ENCODE results near the gene XG.
"Not testable (repeated sequence)": the region's sequence is repeated elsewhere in the genome, so short reads cannot be mapped to it uniquely, and the experiment has no call there.

XG gene

DNA sequence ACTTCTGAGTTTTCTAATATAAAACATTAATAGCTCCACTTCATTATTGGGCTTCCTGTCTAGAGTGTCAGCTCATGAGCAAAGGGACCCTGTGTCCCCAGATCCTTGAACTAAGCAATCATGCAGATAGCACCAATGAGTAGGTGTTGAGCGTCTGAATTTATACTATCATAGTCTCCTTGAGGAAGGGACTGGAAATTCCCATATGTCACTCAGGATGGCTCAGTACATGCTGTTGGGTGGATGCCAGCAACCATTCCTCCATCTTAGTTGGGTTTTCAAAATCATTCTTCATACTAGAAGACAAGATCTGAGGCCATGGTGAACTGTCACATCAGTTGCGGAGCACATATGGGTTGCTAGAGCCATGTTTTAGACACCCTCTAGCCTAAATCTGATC lies 33.0 kb upstream of the XG start:
- Histone ChIP-seq H3K27me3 (no peaks in the 10 kb centered on the region), H4K20me1 (peaks cover 0 to 43% (median 0%) of the 10 kb centered on the region in 11 experiments; a peak in 7 of 22 replicates), H3K9me3 (replicated peaks in 1 of 11) (peaks cover 0 to 20% (median 0%) of the 10 kb centered on the region in 11 experiments; a peak in 7 of 22 replicates), H3K4me3 (no peak overlapping the region), H3K4me1 (peaks cover 38 to 86% (median 67%) of the 10 kb centered on the region in 10 experiments), H3K4me2 (peak overlapping the region in 5 of 11 experiments; percentile 75 to 92 (median 90); a peak in 7 of 22 replicates), H3K27ac (peak overlapping the region in 4 of 11 experiments; percentile 4 to 80 (median 57); a peak in 5 of 22 replicates), H3K9ac (no peak overlapping the region), H3K36me3 (peaks cover 60 to 94% (median 87%) of the 10 kb centered on the region in 11 experiments)
- TF ChIP-seq Cebpa-rat (IDR thresholded peaks at IDR 0.05): no peak

DNA sequence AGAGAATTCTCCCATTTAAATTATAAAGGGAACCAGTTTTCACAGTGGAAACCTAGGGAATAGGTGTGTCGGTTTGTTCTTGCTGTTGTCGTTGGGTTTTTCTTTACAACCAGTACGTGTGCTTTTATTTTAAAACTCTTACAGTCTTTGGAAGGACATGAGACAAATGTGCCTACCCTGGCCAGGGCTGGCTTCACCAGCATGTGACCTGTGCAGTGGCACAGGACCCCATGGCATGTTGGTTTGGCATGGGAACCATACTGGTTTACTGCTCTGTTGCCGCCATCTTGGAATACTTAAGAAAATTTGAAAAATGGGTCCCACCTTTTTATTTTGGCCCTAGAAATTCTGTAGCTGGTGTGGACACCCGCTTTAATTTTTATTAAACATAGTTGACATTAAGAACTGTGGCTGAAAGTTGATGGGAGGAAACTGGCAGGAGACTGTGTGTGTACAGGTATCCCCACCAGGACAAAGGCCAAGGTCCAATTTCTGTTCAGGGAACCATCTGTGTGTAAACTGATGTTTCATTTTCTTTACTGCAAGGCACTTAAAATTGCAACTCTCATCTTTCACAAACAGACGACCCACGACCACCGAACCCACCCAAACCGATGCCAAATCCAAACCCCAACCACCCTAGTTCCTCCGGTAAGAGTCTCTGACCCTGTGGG lies 31.9 kb upstream of the XG start:
- no peak overlapping the region for H3K4me3 ChIP-seq
- peaks cover 0 to 32% (median 0%) of the 10 kb centered on the region in 11 experiments; a peak in 6 of 22 replicates for H4K20me1 ChIP-seq
- H3K9me3 ChIP-seq (replicated peaks in 1 of 11): peaks cover 0 to 20% (median 0%) of the 10 kb centered on the region in 11 experiments; a peak in 7 of 22 replicates
- H3K27ac ChIP-seq: no peak overlapping the region
- H3K9ac ChIP-seq: no peak overlapping the region
- TF ChIP-seq Cebpa-rat (IDR thresholded peaks at IDR 0.05): no peak
- H3K27me3 ChIP-seq: no peaks in the 10 kb centered on the region
- H3K4me1 ChIP-seq: peaks cover 33 to 80% (median 68%) of the 10 kb centered on the region in 10 experiments
- peak overlapping the region in 3 of 11 experiments; percentile 3 to 27 (median 19); a peak in 3 of 22 replicates for H3K4me2 ChIP-seq
- H3K36me3 ChIP-seq: peaks cover 71 to 100% (median 96%) of the 10 kb centered on the region in 11 experiments

DNA sequence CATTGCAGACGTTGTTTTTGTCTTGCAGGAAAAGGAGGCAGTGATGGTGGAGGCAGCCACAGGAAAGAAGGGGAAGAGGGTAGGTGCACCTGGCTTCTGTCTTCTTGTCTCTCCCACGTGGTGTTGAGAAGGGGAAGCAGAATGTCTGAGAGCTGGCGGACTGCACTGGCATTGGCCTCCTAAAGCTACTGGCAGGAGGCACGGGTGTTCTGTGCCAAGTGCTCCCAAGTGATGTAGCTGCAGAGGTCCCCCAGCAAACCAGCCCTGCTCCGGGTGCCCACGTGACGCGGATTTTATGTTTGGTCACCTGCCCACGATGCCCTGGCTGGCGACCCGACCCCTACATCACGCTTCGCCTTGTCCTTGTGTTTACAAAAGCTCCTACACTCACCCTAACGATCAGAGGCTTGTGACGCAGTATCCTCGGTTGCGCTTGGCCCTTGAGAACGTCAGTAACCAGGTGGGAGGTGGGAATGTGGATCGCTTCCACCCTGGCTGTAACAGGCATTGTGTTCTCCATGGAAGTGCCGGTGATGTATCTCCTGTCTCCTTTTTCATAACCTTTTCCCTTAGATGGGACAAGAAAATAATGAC lies 28.5 kb upstream of the XG start:
- TF ChIP-seq Cebpa-rat (IDR thresholded peaks at IDR 0.05): no peak
- Histone ChIP-seq H3K9ac (no peak overlapping the region), H3K4me1 (peaks cover 36 to 79% (median 67%) of the 10 kb centered on the region in 10 experiments), H3K36me3 (peaks cover 76 to 96% (median 81%) of the 10 kb centered on the region in 11 experiments), H3K27ac (peak overlapping the region in 2 of 11 experiments; percentile 2 to 27; a peak in 2 of 22 replicates), H3K9me3 (replicated peaks in 1 of 11) (peaks cover 0 to 23% (median 2%) of the 10 kb centered on the region in 11 experiments; a peak in 9 of 22 replicates), H3K27me3 (no peaks in the 10 kb centered on the region), H3K4me3 (no peak overlapping the region), H4K20me1 (peaks cover 0 to 25% (median 0%) of the 10 kb centered on the region in 11 experiments; a peak in 3 of 22 replicates), H3K4me2 (peak overlapping the region in 6 of 11 experiments; percentile 10 to 49 (median 18); a peak in 7 of 22 replicates)

DNA sequence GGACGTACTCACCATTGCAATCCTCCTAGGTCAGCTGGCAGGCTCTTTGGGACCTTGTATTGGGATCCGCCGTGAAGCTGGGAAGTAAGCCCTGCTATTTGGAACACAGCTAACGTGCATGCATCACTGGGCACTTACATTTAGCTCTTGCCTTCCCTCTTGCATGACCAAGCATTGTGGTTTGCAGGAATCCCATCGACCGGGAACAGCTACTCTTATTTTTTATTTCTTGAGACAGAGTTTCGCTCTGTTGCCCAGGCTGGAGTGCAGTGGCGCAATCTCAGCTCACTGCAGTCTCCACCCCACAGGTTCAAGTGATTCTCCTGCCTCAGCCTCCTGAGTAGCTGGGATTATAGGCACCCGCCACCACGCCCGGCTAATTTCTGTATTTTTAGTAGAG lies 24.6 kb upstream of the XG start:
- peak overlapping the region; percentile 28 to 60 (median 50); a peak in 17 of 20 replicates for H3K4me3 ChIP-seq
- not testable (repeated sequence) for H3K27me3 ChIP-seq
- peaks cover 69 to 96% (median 79%) of the 10 kb centered on the region in 11 experiments for H3K36me3 ChIP-seq
- H3K9me3 ChIP-seq (replicated peaks in 1 of 11): peaks cover 0 to 15% (median 3%) of the 10 kb centered on the region in 11 experiments; a peak in 7 of 22 replicates
- peak overlapping the region; percentile 52 to 78 (median 73); a peak in 21 of 22 replicates for H3K9ac ChIP-seq
- peak overlapping the region; percentile 80 to 96 (median 87) for H3K4me2 ChIP-seq
- H3K4me1 ChIP-seq: peaks cover 46 to 86% (median 71%) of the 10 kb centered on the region in 10 experiments
- peak overlapping the region in 10 of 11 experiments; percentile 55 to 88 (median 83); a peak in 21 of 22 replicates for H3K27ac ChIP-seq
- TF ChIP-seq Cebpa-rat (IDR thresholded peaks at IDR 0.05): peak in 10 of 11 experiments; percentile 21 to 95 (median 90); a peak in 19 of 22 replicates
- H4K20me1 ChIP-seq: peaks cover 0 to 29% (median 0%) of the 10 kb centered on the region in 11 experiments; a peak in 7 of 22 replicates

DNA sequence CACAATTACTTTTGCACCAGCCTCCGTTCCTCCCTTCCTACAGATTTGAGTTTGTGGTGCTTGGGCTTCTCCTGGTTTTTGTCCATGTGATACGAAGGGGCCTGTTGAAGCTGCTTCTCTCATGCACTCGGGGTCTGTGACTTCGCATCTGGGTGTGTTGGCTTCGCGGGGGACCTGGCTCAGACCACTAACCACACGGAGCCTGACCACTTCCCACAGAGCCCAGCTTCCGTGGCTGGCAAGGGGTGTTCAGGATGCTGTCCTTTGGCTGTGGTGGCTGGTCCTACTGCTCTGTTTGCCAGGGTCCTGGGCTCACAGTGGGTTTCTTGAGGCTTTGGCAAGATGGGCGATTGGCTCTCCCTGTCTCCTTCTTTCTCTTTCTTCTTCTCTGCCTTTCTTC lies 19.8 kb upstream of the XG start:
- Histone ChIP-seq H3K4me3 (no peak overlapping the region), H3K4me1 (peaks cover 10 to 53% (median 37%) of the 10 kb centered on the region in 10 experiments), H3K36me3 (peaks cover 78 to 97% (median 90%) of the 10 kb centered on the region in 11 experiments), H3K27ac (peak overlapping the region in 6 of 11 experiments; percentile 35 to 56 (median 52); a peak in 11 of 22 replicates), H3K4me2 (peak overlapping the region in 10 of 11 experiments; percentile 38 to 87 (median 62); a peak in 19 of 22 replicates), H3K9ac (peak overlapping the region in 4 of 11 experiments; percentile 10 to 46 (median 20); a peak in 2 of 22 replicates), H3K27me3 (no peaks in the 10 kb centered on the region), H4K20me1 (peaks cover 0 to 27% (median 0%) of the 10 kb centered on the region in 11 experiments; a peak in 8 of 22 replicates), H3K9me3 (replicated peaks in 1 of 11) (peaks cover 0 to 32% (median 13%) of the 10 kb centered on the region in 11 experiments; a peak in 14 of 22 replicates)
- TF ChIP-seq Cebpa-rat (IDR thresholded peaks at IDR 0.05): no peak

- peaks cover 0 to 32% (median 13%) of the 10 kb centered on the region in 11 experiments; a peak in 14 of 22 replicates for H3K9me3 ChIP-seq (replicated peaks in 1 of 11)
- peaks cover 0 to 22% (median 0%) of the 10 kb centered on the region in 11 experiments; a peak in 8 of 22 replicates for H4K20me1 ChIP-seq
- no peaks in the 10 kb centered on the region for H3K27me3 ChIP-seq
- H3K36me3 ChIP-seq: peaks cover 81 to 98% (median 94%) of the 10 kb centered on the region in 11 experiments
- peak overlapping the region in 5 of 11 experiments; percentile 42 to 56 (median 54); a peak in 7 of 22 replicates for H3K27ac ChIP-seq
- TF ChIP-seq Cebpa-rat (IDR thresholded peaks at IDR 0.05): no peak
- no peak overlapping the region for H3K4me3 ChIP-seq
- H3K4me1 ChIP-seq: peaks cover 5 to 48% (median 31%) of the 10 kb centered on the region in 10 experiments; a peak in 19 of 20 replicates
- H3K4me2 ChIP-seq: peak overlapping the region in 7 of 11 experiments; percentile 55 to 87 (median 69); a peak in 10 of 22 replicates
- 0 out of 22 replicates have a peak overlapping the region, but pooled peaks of 1 of the 11 experiments have one; percentile 10 for H3K9ac ChIP-seq
Observed at GRCh38 chrX:2732649-2733048, 19.2 kb upstream of the XG start.

DNA sequence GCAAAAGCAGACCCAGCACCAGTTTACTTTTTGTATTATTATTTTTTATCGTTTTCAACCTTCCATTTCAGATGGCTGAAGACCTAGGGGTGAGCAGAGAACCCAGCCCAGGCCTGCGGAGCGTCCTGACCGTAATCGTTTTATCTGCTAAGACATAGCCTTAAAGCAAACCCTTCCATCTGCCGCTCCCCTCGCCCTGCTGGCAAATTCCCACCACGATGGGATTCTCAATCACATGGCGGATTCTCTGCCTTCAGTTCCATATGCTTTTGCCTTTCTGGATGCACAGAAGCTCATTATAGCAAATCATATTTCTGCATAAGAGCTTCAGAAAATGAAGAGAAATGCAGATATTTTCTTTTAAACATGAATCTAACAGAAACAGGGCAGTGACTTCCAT lies 18.6 kb upstream of the XG start:
- peaks cover 4 to 41% (median 25%) of the 10 kb centered on the region in 10 experiments; a peak in 18 of 20 replicates for H3K4me1 ChIP-seq
- no peak overlapping the region for H3K9ac ChIP-seq
- peaks cover 0 to 28% (median 12%) of the 10 kb centered on the region in 11 experiments; a peak in 14 of 22 replicates for H3K9me3 ChIP-seq (replicated peaks in 1 of 11)
- no peak for TF ChIP-seq Cebpa-rat (IDR thresholded peaks at IDR 0.05)
- no peak overlapping the region for H3K4me3 ChIP-seq
- peaks cover 0 to 19% (median 0%) of the 10 kb centered on the region in 11 experiments; a peak in 8 of 22 replicates for H4K20me1 ChIP-seq
- H3K27me3 ChIP-seq: no peaks in the 10 kb centered on the region
- peak overlapping the region in 1 of 11 experiments; percentile 5; a peak in 1 of 22 replicates for H3K27ac ChIP-seq
- H3K36me3 ChIP-seq: peaks cover 81 to 98% (median 94%) of the 10 kb centered on the region in 11 experiments
- no peak overlapping the region for H3K4me2 ChIP-seq

DNA sequence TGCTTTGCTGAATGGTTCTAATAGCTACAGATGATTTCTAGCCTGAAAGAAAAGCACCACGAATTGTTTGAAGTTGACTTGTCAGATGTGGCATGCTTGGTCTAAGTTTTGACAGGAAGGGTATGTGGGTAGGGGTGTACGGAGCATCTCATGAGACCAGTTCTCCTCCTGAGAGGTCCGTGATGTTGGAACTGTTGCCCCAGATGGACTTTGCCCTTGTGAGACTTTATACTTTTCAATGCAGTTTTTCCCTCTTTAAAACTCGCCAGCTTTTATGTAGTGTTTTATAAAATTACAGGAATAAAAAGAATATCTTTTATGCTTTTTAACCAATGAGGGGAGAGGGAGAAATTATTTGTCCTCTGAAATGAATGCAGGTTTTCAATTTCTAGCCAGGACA lies 16.6 kb upstream of the XG start:
- Histone ChIP-seq H3K27me3 (no peaks in the 10 kb centered on the region), H3K9me3 (replicated peaks in 1 of 11) (peaks cover 0 to 21% (median 9%) of the 10 kb centered on the region in 11 experiments; a peak in 13 of 22 replicates), H3K4me3 (no peak overlapping the region), H3K4me1 (peaks cover 4 to 31% (median 23%) of the 10 kb centered on the region in 10 experiments; a peak in 18 of 20 replicates), H3K4me2 (peak overlapping the region in 6 of 11 experiments; percentile 14 to 37 (median 18); a peak in 6 of 22 replicates), H3K9ac (no peak overlapping the region), H3K27ac (0 out of 22 replicates have a peak overlapping the region, but pooled peaks of 1 of the 11 experiments have one; percentile 14), H4K20me1 (peaks cover 0 to 19% (median 0%) of the 10 kb centered on the region in 11 experiments; a peak in 8 of 22 replicates), H3K36me3 (peaks cover 81 to 98% (median 93%) of the 10 kb centered on the region in 11 experiments)
- no peak for TF ChIP-seq Cebpa-rat (IDR thresholded peaks at IDR 0.05)

Data from BLaER1 treated with 17β-estradiol and CSF1 and Interleukin-3, amounts not matched to agents 10 nM and 100 nM (cell line).